Stimulated activated CD8-positive, alpha-beta memory T cell treated with anti-CD3 and anti-CD28 coated beads, Interleukin-2, amount 100 ng/mL, for 1 hour (primary cell): Measurements from ENCODE around the gene XPOT.

ENCODE experiments used
- DNase-seq, 2 donors: peaks; one replicate each; pipeline ENCODE4 v3.0.0-alpha.2; 2020; ENCODE audit warnings: low read depth in 2 of 2

XPOT gene

DNA sequence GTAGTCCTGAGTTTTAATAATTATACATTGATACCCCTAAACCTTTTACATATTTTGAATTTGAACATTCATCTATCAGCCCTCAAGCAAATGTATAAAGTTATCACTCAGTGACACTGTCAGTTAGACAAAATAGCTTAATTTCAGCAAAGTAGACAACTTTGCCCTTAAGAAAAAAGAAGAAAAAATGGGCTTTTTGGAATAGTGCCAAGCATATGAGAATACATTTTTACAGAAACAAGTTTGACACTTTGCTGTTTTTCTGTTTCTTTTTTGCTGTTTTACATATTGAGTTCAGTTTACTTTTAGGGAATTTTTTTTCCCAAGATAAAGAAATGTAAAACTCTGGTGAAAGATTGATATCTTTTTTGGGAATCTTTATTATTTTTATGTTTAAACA, 62.0 kb downstream of the XPOT start:
- DNase-seq = no peak

DNA sequence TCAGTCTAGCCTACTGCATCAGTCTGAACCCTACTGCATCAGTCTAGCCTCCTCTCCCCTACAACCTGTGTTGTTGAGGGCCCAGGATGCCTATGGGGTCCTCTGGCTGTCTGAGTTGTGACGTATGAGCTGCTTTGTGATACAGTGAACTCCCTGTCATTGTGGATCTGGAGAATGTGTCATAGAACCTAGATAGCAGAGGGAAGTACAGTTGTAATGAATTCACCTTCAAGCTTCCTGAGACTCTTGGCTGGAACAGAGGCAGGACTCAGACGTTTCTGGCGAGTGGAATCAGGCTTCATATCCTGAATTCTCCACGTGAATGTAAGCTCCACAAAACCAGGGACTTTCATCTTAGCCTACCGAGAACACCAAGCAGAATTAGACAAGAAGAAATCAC, 64.8 kb downstream of the XPOT start:
- no peak for DNase-seq

DNA sequence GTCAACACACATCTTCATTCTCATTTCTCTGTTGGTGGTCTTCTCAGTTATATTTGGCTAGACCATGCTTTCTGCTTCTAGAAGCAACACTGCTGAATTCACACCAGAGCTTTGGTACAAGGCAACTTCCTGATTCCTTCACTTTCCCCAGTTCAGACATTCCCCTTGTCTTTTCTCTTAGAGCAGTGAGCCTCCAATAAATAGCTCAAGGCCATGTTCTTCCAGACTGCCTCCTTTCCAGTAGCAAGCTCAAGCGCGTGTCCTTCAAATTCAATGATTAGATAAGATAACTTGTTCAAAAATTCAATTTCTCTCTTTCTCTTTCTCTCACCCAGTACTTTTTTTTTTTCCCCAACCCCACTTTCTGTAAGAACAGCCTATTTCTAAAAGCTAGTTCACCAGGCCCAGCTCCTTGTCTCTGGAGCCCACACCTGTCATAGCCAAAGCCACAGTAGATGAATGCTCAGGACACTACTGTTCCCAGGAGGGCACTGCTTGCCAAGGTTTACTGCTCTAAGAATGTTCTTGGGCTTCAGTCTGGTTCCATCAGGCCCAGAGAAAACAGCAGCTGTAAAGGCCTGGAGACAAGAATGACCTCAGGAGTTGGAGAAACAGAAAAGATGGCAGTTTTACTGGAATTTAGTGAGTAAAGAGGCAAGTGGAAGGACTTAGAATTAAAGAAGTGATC, 65.4 kb downstream of the XPOT start:
- no peak for DNase-seq

DNA sequence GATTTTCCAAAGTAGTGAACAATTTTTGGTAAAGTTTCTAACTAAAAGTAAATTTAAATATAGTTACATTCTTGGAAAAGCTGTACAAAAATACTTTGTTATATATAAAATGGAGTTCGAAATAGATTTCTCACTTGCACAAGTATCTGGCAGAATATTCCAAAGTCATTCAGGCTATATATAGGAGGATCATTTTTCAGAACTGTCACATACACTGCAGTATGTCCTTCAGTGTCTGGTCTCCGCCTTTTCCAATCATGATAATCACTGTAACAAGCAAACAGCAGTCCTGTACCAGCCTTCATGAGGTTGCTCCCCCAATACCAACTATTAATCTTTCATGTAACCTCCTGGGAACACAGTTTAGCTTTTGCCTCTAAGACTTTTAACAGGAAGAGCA, 66.3 kb downstream of the XPOT start:
- no peak for DNase-seq

DNA sequence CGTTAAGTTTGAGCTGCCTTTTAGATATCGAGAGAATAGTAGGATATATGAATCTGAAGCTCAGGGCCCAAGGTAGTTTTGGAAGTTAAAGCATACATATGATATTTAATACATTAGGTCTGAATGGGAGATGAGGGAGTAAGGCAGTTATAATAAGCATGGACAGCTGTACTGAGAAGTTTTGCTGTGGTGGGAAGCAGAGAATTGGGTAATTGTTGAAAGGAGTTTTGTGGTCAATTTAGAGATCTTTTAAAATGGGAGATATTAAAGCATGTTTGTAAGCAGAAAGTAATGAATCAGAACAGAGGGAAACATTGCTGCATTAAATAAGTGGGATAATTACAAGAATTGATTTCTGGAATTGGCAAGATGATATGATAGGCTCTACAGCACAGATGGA, 69.0 kb downstream of the XPOT start:
- no peak for DNase-seq

DNA sequence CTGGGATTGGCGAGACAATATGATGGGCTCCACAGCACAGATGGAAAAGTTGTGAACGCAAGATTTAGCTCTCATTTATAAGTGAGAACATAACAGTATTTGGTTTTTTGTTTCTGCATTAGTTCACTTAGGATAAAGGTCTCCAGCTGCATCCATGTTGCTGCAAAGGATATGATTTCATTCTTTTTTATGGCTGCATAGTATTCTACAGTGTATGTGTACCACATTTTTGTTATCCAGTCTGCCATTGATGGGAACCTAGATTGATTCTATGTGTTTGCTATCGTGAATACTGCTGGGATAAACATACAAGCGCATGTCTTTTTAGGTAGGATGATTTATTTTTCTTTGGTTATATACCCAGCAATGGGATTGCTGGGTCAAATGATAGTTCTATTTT, 71.3 kb downstream of the XPOT start:
- no peak for DNase-seq

DNA sequence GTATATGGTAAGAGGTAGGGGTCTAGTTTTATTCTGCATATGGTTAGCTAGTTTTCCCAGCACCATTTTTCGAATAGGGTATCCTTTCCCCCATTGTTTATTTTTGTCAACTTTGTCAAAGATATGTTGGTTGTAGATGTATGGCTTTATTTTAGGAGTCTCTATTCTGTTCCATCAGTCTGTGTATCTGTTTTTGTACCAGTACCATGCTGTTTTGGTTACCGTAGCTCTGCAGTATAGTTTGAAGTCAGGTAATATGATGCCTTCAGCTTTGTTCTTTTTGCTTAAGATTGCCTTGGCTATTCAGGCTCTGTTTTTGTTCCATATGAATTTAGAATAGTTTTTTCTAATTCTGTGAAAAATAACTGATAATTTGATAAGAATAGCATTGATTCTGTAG, 72.7 kb downstream of the XPOT start:
- no peak for DNase-seq

DNA sequence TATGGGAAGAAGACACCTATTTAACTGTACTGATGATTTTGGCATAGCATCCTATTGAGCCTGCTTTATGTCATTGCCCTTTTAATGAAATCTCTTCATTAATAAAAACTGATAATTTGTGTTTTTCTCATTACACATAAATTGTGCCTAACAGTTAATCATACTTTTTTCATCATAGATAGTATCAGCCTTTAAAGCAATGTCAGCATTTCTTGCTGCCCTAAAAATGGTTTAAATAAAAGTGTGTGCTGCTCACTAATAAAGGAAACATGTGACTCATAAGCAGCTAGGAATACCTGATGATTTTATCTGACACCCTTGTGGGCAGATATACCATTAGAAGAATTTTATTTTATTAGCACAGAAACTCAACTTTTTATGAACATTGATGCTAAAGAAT, 74.5 kb downstream of the XPOT start:
- DNase-seq = no peak

DNA sequence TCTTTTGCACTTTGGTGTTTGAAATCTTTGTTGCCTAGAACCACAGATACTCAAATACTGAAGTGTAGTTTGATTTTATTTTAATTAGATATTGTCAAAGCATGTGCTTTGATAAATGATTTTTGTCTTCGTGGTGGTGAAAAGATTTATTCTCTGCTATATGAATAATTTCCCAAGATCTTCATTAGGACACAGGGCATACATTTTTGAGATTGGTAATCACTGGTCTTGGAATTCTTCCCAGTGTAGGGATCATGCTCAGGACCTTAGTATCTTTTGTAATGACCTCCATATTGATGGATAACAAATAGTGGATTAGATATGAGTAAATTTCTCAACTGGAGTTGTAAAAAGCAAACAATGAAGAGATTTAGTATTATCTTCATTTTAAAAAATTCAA, 76.0 kb downstream of the XPOT start:
- DNase-seq = no peak

DNA sequence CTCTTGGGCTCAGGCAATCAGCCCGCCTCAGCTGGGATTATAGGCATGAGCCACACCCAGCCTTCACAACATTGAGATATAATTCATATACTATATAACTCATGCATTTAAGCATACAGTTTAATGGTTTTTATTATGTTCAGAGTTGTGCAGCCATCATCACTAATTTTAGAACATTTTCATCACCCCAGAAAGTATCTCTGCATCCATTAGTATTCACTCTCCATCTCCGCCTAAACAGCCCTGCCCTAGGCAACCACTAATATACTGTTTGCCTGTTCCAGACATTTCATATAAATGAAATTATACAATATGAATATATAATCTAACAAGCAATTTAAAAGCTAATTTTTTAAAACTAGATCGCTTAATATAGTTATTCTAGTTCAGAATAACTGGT, 82.5 kb downstream of the XPOT start:
- no peak for DNase-seq

DNA sequence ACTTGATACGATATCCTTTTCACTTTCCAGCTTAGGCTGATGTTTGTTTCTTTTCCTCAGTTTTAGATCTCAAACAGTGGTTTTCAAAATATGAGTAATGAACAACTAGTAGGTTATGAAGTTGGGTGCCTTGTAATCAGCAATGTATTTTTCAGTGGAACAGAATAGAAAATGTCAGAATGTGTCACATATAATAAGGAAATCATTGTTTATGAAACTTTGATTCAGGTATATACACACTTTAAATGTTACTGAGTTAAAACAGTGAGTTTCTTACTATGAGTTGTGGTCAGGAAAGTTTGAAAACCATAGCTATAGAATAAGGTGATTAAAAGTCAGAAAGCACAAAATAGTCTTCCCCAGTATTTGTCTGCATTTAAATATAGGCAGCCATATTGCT, 87.5 kb downstream of the XPOT start:
- DNase-seq = no peak

DNA sequence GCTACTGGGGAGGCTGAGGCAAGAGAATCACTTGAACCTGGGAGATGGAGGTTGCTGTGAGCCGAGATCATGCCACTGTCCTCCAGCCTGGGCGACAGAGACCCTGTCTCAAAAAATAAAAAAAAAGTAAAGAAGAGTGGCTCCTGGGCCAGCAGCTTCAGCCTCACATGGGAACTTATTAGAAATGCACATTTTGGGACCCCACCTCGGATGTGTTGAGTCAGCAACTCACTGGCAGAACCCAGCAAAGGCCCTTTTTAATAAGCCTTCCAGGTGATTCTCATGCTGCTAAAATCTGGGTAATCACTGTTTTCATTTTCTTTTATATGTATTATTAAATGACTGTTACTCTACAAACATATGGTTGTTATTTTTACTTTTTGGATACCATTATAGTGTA, 89.3 kb downstream of the XPOT start:
- no peak for DNase-seq

DNA sequence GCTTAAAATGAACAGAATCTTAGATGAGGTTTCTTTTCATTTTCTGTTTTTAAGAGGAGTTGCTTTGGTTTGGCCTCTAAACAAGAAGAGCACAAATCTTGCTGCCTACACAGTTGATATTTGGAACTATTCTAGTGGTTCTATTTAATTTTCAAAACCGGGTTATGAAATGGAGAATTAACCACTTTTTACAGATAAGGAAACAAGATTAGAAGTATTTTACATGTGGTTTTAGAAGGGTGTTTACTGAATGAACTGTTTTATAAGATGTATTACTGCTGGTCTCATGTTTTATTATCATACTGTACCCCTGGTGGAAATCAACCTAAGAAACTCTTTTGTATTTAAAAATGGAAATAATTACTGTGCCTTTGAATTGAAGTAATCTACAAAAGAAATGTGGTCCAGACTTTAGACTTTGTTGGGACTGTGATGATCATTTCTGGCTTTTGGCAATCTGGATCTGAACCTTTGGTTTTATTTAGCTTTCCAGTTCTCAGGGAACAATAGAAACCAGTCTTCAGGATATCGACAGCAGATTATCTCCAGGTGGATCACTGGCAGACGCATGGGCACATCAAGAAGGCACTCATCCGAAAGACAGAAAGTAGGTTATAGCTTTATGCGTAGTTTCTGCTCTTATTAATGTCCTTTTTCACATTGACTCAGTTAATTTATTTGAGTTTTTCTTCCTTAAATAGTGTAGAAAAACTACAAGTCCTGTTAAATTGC, 91.0 kb downstream of the XPOT start:
- DNase-seq = no peak

DNA sequence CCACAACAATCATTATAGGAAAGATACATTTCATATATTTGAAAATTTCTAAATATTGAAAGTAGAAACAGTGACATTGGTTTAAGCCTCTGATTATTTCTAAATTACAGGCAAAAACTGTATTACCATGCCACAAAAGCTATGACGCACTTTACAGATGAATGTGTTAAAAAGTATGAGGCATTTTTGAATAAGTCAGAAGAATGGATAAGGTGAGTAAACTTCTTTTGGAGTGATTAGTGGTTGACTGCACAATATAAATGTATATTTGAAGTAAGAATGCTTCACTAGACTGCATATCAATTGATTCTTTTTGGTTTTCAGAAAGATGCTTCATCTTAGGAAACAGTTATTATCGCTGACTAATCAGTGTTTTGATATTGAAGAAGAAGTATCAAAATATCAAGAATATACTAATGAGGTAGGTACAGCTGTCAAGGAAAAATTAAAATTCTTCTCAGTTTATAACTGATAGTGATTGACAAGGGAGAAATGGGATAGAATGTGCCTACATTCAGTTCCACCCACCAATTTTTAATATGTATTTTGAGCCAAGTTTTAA, 92.7 kb downstream of the XPOT start:
- no peak for DNase-seq

DNA sequence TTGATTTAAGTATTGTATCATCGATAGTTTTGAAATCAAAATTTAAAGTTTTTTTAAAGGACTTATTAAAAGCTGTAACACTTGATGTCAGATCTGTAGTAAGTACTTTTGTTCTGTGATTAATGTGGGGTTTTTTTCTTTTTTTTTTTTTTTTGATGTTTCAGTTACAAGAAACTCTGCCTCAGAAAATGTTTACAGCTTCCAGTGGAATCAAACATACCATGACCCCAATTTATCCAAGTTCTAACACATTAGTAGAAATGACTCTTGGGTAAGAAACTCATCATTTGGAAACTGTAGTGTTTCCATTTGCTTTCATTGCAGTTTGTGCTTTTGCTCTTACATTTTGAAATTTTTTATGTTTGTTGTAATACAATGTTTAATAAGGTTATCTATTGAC, 93.3 kb downstream of the XPOT start:
- no peak for DNase-seq

DNA sequence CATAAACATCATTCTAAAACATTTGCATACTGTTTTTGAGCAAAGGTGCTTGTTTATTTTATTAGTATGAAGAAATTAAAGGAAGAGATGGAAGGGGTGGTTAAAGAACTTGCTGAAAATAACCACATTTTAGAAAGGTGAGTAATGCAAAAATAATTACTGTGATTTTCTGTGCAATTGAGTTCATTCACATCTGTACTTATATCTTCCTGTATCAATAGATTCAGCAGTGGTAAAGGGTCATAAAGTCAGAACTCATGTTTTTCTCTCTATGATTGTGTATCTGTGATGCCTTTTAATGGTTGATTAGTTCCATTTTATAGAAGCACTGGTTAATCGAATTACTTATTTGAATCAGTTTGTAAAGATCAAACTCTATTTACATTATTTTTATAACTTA, 93.7 kb downstream of the XPOT start:
- DNase-seq = no peak

DNA sequence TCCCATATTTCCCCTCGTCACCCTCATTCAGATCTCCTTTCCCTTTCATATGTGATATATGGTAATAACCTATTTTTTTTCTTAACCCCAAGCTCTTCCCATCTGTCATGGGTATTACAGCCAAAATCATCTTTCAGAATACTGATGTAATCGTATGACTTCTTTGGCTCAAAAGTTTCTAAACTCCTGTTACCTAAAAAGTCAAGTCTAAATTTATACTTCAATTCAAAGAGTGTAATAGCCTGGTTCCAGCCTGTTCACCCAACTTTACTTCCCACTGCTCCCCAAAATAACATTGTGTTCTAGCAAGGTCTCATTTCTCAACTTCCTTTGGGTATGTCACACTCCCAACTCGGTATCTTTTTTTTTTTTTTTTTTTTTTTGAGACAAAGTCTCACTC, 96.2 kb downstream of the XPOT start:
- no peak for DNase-seq
